Lower lobe of right lung (tissue), 2 donors: Measurements from ENCODE around the gene PARL. TPM values are rescaled to one million over a fixed set of nuclear protein-coding genes. Genes with fewer than 3 reads are reported as not detected.
A peak's percentile ranks its signal among the peaks of the same experiment; 100 is the strongest.

Source experiments
- ATAC-seq, 2 donors: fragments of 200-7000 bp; cut with Tn5 transposase; one replicate each; pipeline ENCODE4 v1.9.1; 2020 to 2022; ENCODE audit warnings: mild to moderate bottlenecking in 2 of 2, moderate library complexity in 2 of 2
- DNase-seq: peaks from one replicate; pipeline ENCODE4 v3.0.0-alpha.2; 2020
- H3K27ac ChIP-seq: fragments of 200-600 bp; one replicate; pipeline ENCODE4 v1.8.0; 2022
- H3K27me3 ChIP-seq: fragments of 200-600 bp; one replicate; pipeline ENCODE4 v1.8.0; 2022; ENCODE audit warnings: low read depth
- H3K36me3 ChIP-seq: fragments of 200-600 bp; one replicate; pipeline ENCODE4 v1.8.0; 2022; ENCODE audit warnings: mild to moderate bottlenecking
- H3K4me1 ChIP-seq: fragments of 200-600 bp; one replicate; pipeline ENCODE4 v1.8.0; 2022
- H3K4me3 ChIP-seq: fragments of 200-600 bp; one replicate; pipeline ENCODE4 v1.8.0; 2022; ENCODE audit warnings: mild to moderate bottlenecking
- H3K9me3 ChIP-seq: fragments of 200-600 bp; one replicate; pipeline ENCODE4 v1.8.0; 2022
- CTCF ChIP-seq: fragments of 200-600 bp; IDR thresholded peaks from one replicate; pipeline ENCODE4 v1.8.0; 2022; ENCODE audit warnings: antibody characterized with exemption, mild to moderate bottlenecking
- intact Hi-C: fragments of 100-400 bp; cut with DNase I; formaldehyde crosslinking; loops from one replicate; pipeline ENCODE4 v1.11.0; 2022
- total RNA-seq: library from RNA; stranded (reverse); fragmentation: NEBNext Ultra II Directional; extraction: Animal tissue kit (Norgen Biotek cat#: 25700); gene quantifications from one replicate; pipeline ENCODE4 v1.2.1, GENCODE V29; 2021
- donor health status: DM: no; HTN: yes; CAD: no; lungs with severe emphysema.

PARL gene
- total RNA-seq, 1 donor from 2014 or later, result 41.8 TPM

DNA sequence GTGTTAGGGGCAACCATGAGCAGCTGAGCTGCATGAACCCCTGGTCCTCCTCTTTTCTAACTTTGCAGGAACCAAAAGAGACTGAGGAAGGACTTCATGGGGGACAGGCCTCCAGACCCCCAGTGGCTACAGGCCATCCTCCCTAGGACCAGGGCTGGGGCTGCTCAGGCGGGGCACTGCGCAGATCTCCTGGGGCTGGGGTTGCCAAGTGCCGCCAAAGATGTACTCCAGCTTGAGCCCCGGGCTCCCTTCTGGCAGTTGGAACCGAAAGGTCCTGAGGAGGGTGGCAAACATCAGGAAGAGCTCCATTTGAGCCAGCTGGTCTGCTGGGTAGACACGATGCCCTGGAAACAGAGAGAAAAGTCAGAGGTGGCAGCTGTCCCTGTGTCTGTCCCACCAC lies 11.1 kb upstream of the PARL start:
- DNase-seq (no peak), ATAC-seq (peak in 1 of 2 donors; percentile 19)
- TF ChIP-seq CTCF, result no peak
- no peaks in the 10 kb centered on the region for H3K9me3 ChIP-seq
- no peak overlapping the region for H3K4me3 ChIP-seq
- peaks cover 9% of the 10 kb centered on the region for H3K27me3 ChIP-seq
- intact Hi-C loops, result loop anchor here (10.0 kb wide), 1 partner anchor 119 kb away; the partner anchor contains the start of gene ABCC5
- H3K36me3 ChIP-seq, result no peaks in the 10 kb centered on the region
- no peaks in the 10 kb centered on the region for H3K4me1 ChIP-seq
- no peak overlapping the region for H3K27ac ChIP-seq

GRCh38 chr3:183895296-183895695 lies 10.6 kb upstream of the PARL start:
- Histone ChIP-seq H3K4me1 (no peaks in the 10 kb centered on the region), H3K27ac (no peak overlapping the region), H3K36me3 (no peaks in the 10 kb centered on the region), H3K4me3 (no peak overlapping the region), H3K9me3 (no peaks in the 10 kb centered on the region), H3K27me3 (peaks cover 9% of the 10 kb centered on the region)
- intact Hi-C loops, result loop anchor here (10.0 kb wide), 1 partner anchor 120 kb away; the partner anchor contains the start of gene ABCC5
- TF ChIP-seq CTCF, result peak; percentile 81
- ATAC-seq (peak; percentile 82 to 88), DNase-seq (no peak)

GRCh38 chr3:183892610-183893214 lies 8.0 kb upstream of the PARL start:
- no peak for TF ChIP-seq CTCF
- no peak overlapping the region for H3K4me3 ChIP-seq
- no peaks in the 10 kb centered on the region for H3K9me3 ChIP-seq
- H3K27ac ChIP-seq, result no peak overlapping the region
- no peaks in the 10 kb centered on the region for H3K36me3 ChIP-seq
- intact Hi-C loops, result loop anchor here (10.0 kb wide), 1 partner anchor 122 kb away; the partner anchor contains the start of gene ABCC5
- DNase-seq, result no peak
- ATAC-seq, result no peak
- peaks cover 9% of the 10 kb centered on the region for H3K27me3 ChIP-seq
- no peaks in the 10 kb centered on the region for H3K4me1 ChIP-seq

DNA sequence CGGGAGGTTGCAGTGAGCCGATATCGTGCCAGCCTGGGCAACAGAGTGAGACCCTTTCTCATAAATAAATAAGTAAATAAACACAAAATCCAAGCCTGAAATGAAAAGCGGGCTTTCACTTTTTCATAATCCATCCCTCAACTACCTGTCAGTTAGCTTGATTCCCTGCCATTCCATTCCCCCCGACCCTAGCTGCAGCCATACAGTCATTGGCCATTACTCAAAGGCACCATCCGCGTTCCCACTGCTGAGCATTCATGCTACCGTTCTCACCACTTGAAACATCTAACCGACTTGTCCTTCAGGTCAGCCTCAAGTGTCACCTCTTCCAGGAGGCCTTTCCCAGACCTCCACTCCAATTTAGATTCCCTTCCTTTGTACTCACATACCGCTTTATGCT lies 1.1 kb upstream of the PARL start:
- Histone ChIP-seq H3K27ac (peak overlapping the region; percentile 84), H3K4me1 (peaks cover 29% of the 10 kb centered on the region), H3K36me3 (no peaks in the 10 kb centered on the region), H3K9me3 (no peaks in the 10 kb centered on the region), H3K27me3 (no peaks in the 10 kb centered on the region), H3K4me3 (no peak overlapping the region)
- intact Hi-C loops, result no loop called here
- no peak for TF ChIP-seq CTCF
- ATAC-seq (no peak), DNase-seq (no peak)

GRCh38 chr3:183884097-183884426 lies 618 bp downstream of the PARL start:
- Histone ChIP-seq H3K27me3 (no peaks in the 10 kb centered on the region), H3K36me3 (no peaks in the 10 kb centered on the region), H3K27ac (peak overlapping the region; percentile 84), H3K9me3 (no peaks in the 10 kb centered on the region), H3K4me3 (peak overlapping the region; percentile 90), H3K4me1 (peaks cover 41% of the 10 kb centered on the region)
- intact Hi-C loops, result no loop called here
- ATAC-seq (no peak), DNase-seq (no peak)
- TF ChIP-seq CTCF, result no peak
